GM21576 (cell line): ENCODE data around the gene KDM4C.
"Not testable (repeated sequence)": the region's sequence is repeated elsewhere in the genome, so short reads cannot be mapped to it uniquely, and the experiment has no call there.

ENCODE experiments used
- ATAC-seq: cut with Tn5 transposase; IDR thresholded peaks from one replicate; pipeline ENCODE4 v1.9.1; 2021; ENCODE audit warnings: mild to moderate bottlenecking, moderate library complexity; ENCODE audit not compliant: unreplicated experiment

Gene KDM4C

DNA sequence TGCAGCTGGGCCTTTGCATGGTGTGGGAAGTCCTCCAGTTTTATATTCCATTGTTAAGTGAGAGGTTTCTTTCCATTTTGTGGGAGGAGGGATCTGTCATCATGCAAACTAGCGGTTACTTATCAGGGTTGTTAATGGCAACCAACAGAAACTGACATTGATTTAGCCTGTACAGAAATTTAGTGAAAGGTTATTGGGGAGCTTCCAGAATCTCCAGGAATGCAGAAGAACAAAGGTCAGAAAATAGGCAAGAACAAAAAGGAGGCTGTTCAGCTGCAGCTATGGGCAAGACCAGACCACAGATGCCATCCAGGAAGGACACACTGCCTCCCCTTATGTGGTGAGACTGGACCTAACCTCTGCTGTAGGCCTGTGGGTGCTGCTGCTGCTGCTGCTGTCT, 395.8 kb downstream of the KDM4C start:
- ATAC-seq, result no peak

DNA sequence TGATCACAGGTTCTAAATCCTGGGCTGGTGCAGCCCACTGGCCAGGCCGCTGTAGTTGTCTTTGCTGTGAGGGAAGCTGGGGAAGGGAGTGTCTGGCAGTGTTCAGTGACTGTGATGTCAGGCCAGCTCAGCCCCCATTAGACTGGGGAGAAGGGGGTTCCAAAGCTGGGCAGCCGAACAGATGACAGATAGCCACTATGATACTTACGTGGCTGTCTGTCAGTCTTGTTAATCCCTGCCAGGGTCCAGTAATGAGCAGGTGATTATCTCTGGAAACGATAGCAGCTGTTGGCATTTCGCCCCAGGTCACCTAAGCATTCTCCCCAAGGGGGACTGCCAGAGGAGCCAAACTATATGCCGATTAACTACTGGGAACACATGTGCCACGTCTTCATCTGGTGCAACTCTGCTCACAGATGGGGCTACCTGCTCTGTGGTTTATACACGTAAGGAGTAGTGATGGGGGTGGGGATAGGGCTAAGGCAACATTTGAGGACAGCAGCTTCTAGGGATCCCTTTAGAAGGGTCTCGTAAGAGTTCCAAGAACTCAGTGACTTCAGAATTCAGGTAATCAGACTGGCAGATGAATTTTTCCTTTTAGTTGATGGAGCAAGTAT, 396.3 kb downstream of the KDM4C start:
- ATAC-seq, result no peak

DNA sequence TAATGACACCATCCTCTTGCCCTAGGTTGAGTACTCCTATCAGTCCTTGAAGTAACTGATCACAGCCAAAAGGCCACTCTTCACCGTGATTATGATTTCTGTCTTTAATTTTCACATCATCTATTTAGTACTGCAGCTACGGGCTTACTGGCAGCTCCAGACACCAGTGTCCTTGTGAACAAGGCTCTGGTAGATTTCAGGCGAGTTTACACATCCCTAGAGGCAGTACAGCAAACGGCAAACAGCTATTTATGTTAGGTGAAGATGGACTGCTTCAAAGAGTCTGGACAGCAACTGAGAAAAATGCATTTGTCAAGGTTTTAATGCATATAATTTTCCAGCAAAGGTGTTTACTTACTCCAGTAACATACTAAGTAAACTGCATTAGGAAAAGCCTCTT, 396.9 kb downstream of the KDM4C start:
- ATAC-seq, result no peak

DNA sequence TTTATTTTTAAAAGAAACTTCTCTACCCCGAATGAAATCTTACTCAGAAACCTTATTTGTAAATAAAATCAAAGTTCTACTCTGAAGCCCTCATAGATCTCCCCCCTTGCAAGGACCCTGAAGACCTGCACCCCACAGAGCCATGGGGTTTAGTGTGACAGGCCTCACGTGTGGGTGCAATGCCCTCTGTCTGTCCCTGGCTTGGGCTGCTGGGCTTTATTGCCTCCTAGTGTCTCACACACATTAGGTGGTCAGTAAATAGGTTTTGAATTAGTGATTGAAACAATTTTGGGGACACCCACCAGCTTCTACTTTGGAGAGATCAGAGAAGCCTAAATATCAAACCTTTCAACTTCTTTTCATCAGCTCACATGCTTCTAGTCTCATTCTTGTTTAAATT, 403.7 kb downstream of the KDM4C start:
- ATAC-seq, result no peak

DNA sequence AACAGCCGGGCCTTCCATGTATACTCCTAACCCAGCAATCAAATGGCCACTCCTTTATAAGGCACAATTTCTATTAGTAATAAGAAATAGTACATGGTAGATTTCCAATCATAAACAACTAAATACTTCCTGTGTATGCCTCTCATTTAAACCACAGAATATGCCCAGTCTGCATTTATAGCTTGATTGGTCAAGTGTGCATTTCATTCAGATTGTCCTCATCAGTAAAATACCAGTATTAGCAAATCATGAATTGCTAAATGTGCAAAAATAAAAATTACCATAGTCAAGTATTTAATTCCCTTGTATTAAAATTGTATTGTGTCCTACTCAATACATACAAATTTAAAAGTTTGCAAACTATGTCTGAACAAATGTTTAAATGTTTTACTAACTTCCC, 406.2 kb downstream of the KDM4C start:
- no peak for ATAC-seq

DNA sequence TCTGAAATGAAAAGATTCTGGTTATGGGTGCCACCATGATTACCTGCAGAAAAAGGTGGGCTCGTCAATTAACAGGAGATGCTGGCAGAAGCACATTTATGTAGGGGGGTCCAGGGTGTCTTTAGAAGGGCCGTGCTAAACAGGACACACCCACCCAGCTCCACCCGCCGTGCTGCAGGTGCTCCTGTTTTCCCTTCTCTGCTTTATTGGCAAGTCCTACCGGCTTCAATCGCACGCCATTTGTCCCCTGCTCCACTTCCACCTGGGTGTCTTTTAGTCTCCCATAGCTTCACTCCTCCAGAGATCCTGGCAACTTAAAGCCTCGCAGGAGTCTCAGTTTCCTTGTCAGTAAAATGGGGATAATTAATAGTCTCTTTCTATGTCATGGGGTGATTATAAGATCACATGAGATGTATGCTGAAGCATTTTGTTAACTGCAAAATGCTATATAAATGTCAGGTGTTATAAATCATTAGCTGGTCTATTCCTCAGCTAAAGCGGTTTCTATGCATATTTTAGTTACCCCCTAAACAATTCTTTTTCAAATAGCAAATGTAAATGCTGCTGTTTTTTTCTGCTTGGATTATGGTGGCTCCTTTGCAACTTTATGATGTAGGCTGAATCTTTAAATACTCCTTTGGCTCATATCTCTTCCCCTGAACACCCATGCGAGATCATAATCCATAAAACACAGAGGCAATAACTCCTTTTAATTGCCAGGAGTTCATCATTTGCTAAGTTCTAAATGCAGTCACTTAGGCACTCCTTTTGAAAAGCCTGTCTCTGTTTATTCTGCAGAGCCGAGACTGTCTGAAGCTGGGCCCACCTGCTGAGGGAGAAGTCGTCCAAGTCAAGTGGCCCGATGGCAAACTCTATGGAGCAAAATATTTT, 406.9 kb downstream of the KDM4C start:
- no peak for ATAC-seq

DNA sequence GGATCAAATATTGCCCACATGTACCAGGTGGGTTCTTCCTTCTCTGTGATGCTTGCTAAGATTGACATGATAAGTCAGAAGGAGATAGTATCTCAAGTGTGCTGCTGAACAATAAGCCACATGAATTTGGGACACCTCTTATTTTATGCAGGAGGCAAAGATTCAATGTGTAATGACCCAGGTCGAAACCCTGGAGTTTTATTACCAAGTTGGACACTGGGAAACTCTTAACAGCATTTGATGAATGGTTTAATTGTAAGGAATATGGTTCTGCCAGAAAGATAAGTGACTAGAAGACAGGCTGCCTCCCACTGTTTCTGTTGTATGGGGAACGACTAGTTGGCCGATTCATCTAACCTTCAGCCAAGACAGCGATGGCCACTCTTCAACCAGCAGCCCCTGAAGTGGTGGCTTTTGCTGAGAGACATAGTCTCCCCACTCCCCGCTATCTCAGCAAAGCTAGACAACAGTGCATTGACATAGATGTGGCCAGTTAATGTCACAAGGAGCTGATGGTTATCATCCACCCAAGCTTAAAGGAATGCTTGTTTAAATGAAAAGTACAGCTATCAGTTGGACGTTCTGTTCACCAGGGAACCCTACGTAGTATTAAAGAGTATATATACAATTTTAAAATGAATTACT, 407.7 kb downstream of the KDM4C start:
- no peak for ATAC-seq

DNA sequence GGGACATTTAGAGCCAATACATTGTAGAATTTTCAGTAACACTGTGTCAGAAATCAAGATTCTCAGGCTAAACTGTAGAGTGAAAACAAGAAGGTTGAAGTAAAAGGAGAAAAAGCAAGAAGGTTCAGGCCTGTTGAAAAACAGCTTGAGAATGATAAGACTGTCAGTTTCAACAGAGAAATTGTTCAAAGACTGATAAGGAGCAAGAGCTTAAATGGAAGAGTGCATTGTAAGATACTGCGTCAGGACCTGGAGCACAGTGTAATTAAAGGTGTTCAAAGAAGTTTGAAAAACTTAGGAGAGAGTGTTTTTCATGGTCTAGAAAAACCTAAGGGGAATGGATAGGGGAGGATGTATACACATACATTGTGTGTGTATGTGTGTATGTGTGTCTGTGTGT, 408.3 kb downstream of the KDM4C start:
- ATAC-seq, result no peak

DNA sequence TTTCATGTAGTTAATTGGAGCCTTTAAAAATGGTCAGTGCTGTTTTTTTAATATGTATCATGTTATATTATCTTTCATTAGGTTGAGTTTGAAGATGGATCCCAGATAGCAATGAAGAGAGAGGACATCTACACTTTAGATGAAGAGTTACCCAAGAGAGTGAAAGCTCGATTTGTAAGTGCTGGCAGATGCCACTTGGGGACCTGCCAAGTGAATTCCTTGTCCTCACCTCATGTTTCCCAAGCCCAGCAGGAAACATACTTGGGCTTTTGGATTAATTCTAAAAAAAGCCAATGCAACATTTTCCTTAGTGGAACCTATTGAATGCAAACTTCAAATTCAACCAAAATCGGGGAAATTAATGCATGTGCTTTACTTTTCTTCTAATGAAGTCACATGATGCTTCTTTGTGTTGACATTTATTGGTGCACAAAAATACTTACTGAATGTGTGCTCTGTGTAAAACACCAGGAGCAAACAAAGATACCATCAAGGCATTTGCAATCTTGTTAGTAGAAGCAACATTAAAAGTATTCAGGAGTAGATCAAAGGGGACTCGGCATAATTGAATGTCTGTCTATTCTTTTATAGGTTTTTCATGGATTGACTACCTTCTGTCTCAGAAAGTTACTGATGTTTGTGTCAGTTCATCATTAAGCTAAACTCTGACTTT, 412.1 kb downstream of the KDM4C start:
- ATAC-seq, result no peak

DNA sequence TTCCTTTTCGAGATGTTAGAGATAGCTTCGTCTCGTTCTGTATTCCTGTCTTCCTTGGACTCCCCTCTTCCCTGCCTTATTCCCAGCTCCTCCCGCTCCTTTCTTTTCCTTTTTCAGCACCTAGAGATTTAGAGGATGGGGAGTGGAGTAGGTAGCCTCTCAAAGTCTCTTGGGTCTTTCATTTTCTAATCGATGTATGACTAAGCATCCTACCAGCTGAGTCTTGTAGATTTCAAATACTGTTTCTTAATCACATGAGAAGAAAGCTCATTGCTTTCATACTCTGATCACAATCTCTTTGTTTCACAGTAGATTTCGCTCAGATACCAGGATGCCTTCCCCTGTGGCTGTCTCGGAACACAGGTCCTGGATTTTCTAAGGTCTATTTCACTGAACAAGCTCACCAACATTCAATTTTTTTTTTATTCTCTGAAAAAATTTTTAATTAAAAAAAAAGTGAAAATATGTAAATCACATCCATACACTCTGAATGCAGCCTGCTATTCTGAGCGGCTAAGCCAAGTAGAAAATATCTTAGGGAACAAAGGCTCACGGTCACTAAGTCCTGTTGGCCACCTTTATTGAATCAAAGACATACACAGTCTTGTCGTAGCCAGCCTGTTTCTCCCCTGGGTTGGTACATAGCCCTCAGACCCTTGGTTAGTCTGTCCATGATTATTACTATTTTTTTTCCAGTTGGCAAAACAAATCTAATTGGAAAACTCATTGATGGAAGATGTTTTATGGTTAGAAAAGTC, 413.8 kb downstream of the KDM4C start:
- ATAC-seq, result no peak

DNA sequence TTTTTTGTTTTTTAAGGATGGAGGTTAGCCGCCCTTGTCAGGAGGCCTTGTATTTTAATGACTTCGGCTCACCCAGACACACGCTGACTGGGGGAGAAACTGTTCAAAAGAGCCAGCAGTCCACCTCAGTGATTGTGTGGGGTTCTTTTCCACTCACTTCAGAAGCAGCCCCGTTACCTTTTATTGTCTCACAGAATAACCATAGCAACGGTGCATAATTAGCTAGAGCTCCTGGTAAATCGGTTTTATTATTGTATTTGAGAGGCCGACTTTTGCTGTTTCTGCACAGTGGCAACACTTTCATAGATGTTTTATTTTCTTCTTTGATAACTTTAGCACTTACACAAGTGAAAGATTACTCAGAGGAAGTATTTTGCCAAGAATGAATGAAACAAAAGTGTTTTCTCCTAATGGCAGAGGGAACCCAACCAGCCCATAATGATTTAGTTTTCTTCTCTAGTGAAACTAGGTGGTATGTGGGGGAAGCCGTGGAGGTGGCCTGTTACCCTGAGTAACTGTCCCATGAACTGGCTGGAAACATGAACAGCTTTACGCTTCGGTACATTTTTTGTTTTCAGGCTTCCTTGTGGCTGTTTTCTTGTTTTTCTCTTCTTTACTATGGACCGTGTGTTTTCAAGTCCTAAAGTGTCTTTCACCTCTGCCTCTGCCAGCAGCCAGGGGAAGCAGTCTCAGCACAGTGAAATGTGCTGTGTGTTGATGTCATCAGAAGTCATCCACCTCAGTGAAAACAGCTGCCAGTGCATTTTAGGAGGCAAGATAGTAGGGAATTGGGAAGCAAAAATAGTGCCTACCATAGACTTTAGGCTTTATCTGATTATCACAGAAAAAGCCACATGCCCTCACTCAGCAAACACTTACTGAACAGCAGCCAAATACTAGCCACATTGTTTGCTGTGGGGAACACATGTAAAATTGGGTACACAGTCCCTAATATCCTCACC, 414.7 kb downstream of the KDM4C start:
- ATAC-seq, result no peak

DNA sequence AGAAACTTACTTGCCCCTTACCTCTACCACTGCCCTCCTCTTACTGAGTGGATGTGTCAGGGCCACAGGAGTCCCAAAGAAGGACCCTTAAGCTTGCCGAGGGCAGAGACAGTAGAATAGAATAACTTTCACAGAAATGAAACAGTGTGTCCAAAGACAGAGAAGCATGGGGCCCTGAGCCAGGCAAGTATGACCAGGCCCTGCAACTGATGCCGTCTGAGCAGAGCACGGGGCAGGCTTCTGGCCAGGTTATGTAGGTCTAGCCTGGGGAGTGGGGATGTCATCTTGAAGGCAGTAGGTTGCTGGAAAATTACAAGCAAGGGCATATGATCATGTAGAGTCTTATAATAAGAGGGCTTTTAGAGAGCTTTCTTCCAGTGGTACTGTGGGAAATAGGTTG, 415.4 kb downstream of the KDM4C start:
- ATAC-seq, result no peak

DNA sequence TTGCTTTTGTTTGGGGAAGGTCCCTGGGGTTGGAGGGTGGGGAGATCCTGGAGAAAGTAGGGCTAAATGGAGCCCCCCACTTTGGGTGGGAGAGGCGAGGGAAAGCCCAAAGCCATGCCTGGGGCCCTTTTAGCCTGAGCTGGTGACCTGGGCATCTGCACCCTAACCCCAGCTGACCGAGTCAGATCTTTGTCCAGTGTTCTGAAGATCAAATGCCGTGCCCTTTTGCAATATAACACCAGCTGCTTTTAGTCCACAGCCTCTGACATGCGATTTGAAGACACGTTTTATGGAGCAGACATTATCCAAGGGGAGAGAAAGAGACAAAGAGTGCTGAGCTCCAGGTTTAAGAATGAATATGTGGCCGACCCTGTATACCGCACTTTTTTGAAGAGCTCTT, 416.5 kb downstream of the KDM4C start:
- no peak for ATAC-seq

DNA sequence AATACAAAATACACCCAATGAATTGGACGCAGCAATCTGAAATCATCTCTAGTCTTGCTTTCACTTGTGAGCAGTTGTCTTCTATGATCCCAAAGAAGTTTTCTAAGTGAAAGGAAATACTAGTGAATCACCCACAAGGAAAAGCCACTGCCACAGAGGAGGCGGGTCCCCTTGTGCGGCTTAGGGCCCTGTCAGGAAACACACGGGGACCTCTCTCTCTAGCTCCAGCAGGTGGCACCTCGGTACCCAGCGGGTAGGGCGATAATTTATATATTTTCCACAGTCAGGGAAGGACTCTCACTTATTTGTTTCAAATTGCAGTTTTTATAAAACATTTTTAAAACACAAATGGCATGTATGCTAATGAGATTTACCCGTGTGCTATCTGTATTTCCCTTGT, 417.1 kb downstream of the KDM4C start:
- ATAC-seq, result no peak

DNA sequence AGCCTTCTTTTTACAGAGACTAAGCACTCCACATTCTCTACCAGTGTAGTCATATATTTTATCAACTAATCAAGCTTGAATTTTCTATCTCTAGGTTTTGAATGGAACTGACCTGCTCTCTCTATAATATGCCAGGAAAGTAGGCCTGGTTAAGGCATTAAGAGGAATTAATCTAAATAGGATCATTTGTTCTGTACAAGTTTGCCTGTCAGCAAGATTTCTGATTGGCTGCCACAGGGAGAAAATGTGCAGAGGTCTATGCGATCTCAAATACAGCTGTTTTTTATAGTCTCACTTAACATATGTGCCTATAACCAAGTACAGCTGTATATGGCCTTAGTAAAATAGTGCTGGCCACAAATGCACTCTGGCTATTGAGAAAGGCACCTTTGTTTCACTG, 418.8 kb downstream of the KDM4C start:
- ATAC-seq, result no peak

DNA sequence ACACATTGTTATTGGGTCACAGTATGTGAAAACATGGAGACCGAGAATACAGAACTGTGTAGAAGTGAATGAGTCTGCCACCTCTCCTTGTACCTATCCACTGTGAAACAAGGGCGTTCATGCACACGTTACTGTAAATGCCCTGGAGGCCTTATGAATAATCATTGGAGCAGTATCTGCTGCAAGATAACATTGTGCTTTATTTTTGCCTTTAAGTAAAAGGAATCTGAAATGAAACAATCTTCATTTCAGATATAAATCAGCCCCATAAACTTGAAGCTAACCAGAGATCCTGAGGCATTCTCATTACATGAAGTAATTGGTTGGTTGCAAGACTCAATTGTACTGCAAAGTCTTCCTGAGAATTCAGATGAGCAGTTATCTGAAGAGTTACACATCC, 419.6 kb downstream of the KDM4C start:
- no peak for ATAC-seq

DNA sequence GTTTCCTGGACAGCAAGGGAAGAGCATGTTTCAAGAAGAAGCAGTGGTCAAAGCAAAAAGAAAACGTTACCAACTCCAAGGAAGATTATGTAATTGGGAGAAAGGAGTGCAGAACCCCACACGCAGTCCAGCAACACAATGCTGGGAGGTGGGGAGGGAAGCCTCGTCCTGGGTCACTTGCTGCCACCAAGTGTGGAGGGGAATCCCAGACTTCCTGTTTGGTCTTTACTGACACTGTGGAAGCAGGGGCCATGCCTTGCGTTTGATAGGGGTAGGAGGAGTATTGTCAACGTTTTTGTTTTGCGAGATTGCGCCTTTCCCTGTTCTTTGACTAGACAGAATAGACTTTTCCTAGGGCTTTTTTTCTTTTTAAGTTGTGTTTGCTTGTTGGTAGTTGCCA, 421.0 kb downstream of the KDM4C start:
- no peak for ATAC-seq

DNA sequence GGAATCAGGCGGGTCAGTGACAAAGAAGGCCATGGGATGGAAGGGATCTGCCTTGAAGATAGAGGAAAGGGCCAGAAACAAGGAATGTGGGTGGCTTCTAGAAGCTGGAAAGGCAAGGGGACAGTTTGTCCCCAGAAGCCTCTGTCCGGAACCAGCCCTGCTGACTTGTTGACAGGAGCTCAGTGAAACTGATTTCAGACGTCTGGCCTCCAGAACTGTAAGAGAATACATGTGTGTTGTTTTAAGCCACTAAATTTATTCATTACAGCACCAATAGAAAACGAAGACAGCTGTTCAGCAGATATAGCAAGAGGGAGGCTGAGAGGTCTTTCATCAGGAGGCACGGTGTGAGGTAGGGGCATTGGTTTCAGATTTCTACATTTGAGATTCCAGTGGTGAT, 422.5 kb downstream of the KDM4C start:
- no peak for ATAC-seq

DNA sequence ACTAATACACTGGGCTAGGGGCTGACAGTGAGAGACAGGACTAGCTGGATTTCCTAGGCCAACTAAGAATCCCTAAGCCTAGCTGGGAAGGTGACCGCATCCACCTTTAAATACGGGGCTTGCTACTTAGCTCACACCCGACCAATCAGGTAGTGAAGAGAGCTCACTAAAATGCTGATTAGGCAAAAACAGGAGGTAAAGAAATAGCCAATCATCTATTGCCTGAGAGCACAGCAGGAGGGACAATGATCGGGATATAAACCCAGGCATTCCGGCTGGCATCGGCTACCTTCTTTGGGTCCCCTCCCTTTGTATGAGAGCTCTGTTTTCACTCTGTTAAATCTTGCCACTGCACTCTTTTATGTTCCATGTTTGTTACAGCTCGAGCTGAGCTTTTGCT, 425.4 kb downstream of the KDM4C start:
- not testable (repeated sequence) for ATAC-seq

DNA sequence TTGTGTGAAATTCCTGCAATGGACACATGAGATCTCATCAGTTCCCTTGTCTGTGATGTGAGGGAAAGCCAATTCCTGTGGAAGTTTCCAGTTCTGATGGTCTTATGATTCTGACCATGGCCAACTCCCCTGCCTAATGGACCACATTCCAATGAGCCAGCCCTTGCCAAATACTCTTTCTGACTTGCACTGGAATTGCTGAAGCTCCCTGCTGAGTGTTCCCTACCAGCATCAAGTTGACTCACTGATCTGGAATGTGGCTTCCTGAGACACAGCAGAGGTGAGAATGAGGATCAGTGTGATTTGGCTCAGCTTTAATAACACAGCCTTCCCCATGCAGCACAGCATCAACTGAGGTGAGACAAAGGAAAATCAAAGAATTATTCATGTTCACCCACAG, 427.8 kb downstream of the KDM4C start:
- no peak for ATAC-seq
